Activated T-cell treated with anti-CD3 and anti-CD28 coated beads, Interleukin-2, amount 50 U/mL, for 1 hour (primary cell): ENCODE measurements around the gene KLHDC8A.
"Not testable (repeated sequence)": the region's sequence is repeated elsewhere in the genome, so short reads cannot be mapped to it uniquely, and the experiment has no call there.

ENCODE experiments used
- DNase-seq: peaks from one replicate; pipeline ENCODE4 v3.0.0-alpha.2; 2020

Gene KLHDC8A

GRCh38 chr1:205356440-205357139 lies at the start of gene KLHDC8A:
KLHDC8A (minus strand) TSS chr1:205356922; CDS start chr1:205343604, 13,318 bp downstream.
- no peak for DNase-seq

- DNase-seq: not testable (repeated sequence)
Observed at GRCh38 chr1:205406252-205406651, 49.5 kb upstream of the KLHDC8A start.

- not testable (repeated sequence) for DNase-seq
Observed at GRCh38 chr1:205404484-205404883, 47.8 kb upstream of the KLHDC8A start.

GRCh38 chr1:205398586-205398985 lies 41.9 kb upstream of the KLHDC8A start:
- no peak for DNase-seq

GRCh38 chr1:205396967-205397616 lies 40.4 kb upstream of the KLHDC8A start:
- DNase-seq: no peak

- DNase-seq: no peak
Observed at GRCh38 chr1:205395616-205396015, 38.9 kb upstream of the KLHDC8A start.

- DNase-seq: no peak
Observed at GRCh38 chr1:205392650-205393049, 35.9 kb upstream of the KLHDC8A start.

- DNase-seq: no peak
Observed at GRCh38 chr1:205391386-205391785, 34.7 kb upstream of the KLHDC8A start.

GRCh38 chr1:205387845-205388244 lies 31.1 kb upstream of the KLHDC8A start:
- no peak for DNase-seq

GRCh38 chr1:205382990-205383389 lies 26.3 kb upstream of the KLHDC8A start:
- DNase-seq: not testable (repeated sequence)

- no peak for DNase-seq
Observed at GRCh38 chr1:205382561-205382960, 25.8 kb upstream of the KLHDC8A start.

GRCh38 chr1:205381305-205381704 lies 24.6 kb upstream of the KLHDC8A start:
- no peak for DNase-seq

GRCh38 chr1:205380882-205381281 lies 24.2 kb upstream of the KLHDC8A start:
- no peak for DNase-seq

GRCh38 chr1:205379056-205379455 lies 22.3 kb upstream of the KLHDC8A start:
- DNase-seq: no peak

GRCh38 chr1:205377355-205377754 lies 20.6 kb upstream of the KLHDC8A start:
- no peak for DNase-seq

GRCh38 chr1:205376739-205377138 lies 20.0 kb upstream of the KLHDC8A start:
- DNase-seq: no peak

- DNase-seq: no peak
Observed at GRCh38 chr1:205375835-205376545, 19.3 kb upstream of the KLHDC8A start.

- no peak for DNase-seq
Observed at GRCh38 chr1:205374210-205375078, 17.7 kb upstream of the KLHDC8A start.

GRCh38 chr1:205373798-205374175 lies 17.1 kb upstream of the KLHDC8A start:
- DNase-seq: no peak

- no peak for DNase-seq
Observed at GRCh38 chr1:205373022-205373797, 16.5 kb upstream of the KLHDC8A start.

GRCh38 chr1:205371871-205372660 lies 15.3 kb upstream of the KLHDC8A start:
- DNase-seq: no peak
